GM19240 (cell line): ENCODE measurements around the gene PARVG.
"Not testable (repeated sequence)": the region's sequence is repeated elsewhere in the genome, so short reads cannot be mapped to it uniquely, and the experiment has no call there.

Experiments
- DNase-seq: peaks from one replicate; pipeline ENCODE4 v3.0.0; 2011; ENCODE audit warnings: low spot score; ENCODE audit not compliant: insufficient read length

PARVG gene

GRCh38 chr22:44211946-44212930, 31.5 kb downstream of the PARVG start:
- DNase-seq: no peak

- no peak for DNase-seq
Observed at GRCh38 chr22:44212936-44213335, 32.2 kb downstream of the PARVG start.

GRCh38 chr22:44213489-44214043, 32.8 kb downstream of the PARVG start:
- no peak for DNase-seq

- no peak for DNase-seq
Observed at GRCh38 chr22:44214187-44214586, 33.5 kb downstream of the PARVG start.

- DNase-seq: no peak
Observed at GRCh38 chr22:44214764-44215163, 34.0 kb downstream of the PARVG start.

GRCh38 chr22:44215287-44215686, 34.6 kb downstream of the PARVG start:
- no peak for DNase-seq

- no peak for DNase-seq
Observed at GRCh38 chr22:44217346-44217745, 36.6 kb downstream of the PARVG start.

- no peak for DNase-seq
Observed at GRCh38 chr22:44218071-44218470, 37.3 kb downstream of the PARVG start.

GRCh38 chr22:44219101-44219870, 38.6 kb downstream of the PARVG start:
- DNase-seq: no peak

- no peak for DNase-seq
Observed at GRCh38 chr22:44220727-44221680, 40.3 kb downstream of the PARVG start.

GRCh38 chr22:44221710-44222475, 41.2 kb downstream of the PARVG start:
- no peak for DNase-seq

- DNase-seq: no peak
Observed at GRCh38 chr22:44224166-44224565, 43.4 kb downstream of the PARVG start.

GRCh38 chr22:44225091-44225689, 44.5 kb downstream of the PARVG start:
- DNase-seq: no peak

- no peak for DNase-seq
Observed at GRCh38 chr22:44225812-44226211, 45.1 kb downstream of the PARVG start.

GRCh38 chr22:44229331-44229730, 48.6 kb downstream of the PARVG start:
- DNase-seq: no peak

- no peak for DNase-seq
Observed at GRCh38 chr22:44229809-44230208, 49.1 kb downstream of the PARVG start.

GRCh38 chr22:44231233-44231632, 50.5 kb downstream of the PARVG start:
- no peak for DNase-seq

GRCh38 chr22:44234372-44234771, 53.6 kb downstream of the PARVG start:
- DNase-seq: not testable (repeated sequence)

GRCh38 chr22:44237290-44237689, 56.6 kb downstream of the PARVG start:
- DNase-seq: no peak

GRCh38 chr22:44241121-44241520, 60.4 kb downstream of the PARVG start:
- not testable (repeated sequence) for DNase-seq
